Ishikawa (cell line): ENCODE measurements around the gene AHCYL1.

Experiments
- CEBPB ChIP-seq: IDR thresholded peaks from 2 replicates; pipeline ENCODE4 v1.6.1; 2012
- CREB1 ChIP-seq: IDR thresholded peaks from 2 replicates; pipeline ENCODE4 v1.6.1; 2012; ENCODE audit warnings: low read depth
- RAD21 ChIP-seq: IDR thresholded peaks from 2 replicates; pipeline ENCODE4 v1.6.1; 2012; ENCODE audit warnings: low read depth
- TEAD4 ChIP-seq: IDR thresholded peaks from 2 replicates; pipeline ENCODE4 v1.6.1; 2012

DNA sequence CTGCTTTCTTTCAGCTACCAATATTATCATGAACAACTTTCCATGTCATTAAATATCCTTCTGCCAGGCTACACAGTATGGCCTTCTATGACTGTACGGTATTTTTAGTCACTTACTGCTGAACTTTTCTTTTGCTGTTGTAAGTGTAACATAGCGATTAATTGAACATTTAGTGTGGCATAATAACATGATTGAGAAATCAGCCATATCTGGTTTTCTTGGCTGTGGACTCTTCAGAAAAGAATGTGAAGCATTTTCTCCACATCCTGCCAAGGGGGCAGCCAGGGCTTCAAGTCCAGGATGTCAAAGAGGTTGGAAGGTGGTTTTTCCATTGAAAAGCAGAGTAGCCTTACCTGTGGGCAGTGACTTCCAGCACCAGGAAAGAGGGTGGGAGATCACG is 8.8 kb upstream of the AHCYL1 start:
- 0 out of 2 replicates have a peak, but pooled peaks have one; percentile 14 for TF ChIP-seq TEAD4
- no peak for TF ChIP-seq CREB1
- TF ChIP-seq CEBPB = no peak; the same call in 1 of the 2 replicates
- no peak for TF ChIP-seq RAD21
